Testis (tissue), 2 donors: ENCODE results near the gene PATE3.

ENCODE experiments used
- POLR2A ChIP-seq: fragments of 450-650 bp; IDR thresholded peaks from one replicate; pipeline ENCODE4 v1.6.1; 2017; ENCODE audit warnings: antibody characterized with exemption, mild to moderate bottlenecking, moderate library complexity
- TF ChIP-seq, protein P1 (sequence below), 3 experiments: fragments of 450-650 bp in 2 of 3; fragments of 200-600 bp in 1 of 3; sonication (generic) in 1 of 3; IDR thresholded peaks; one replicate each; pipeline ENCODE4 v1.5.1; 2016 to 2019; ENCODE audit warnings: antibody characterized with exemption in 3 of 3, mild to moderate bottlenecking in 2 of 3, moderate library complexity in 1 of 3

DNA sequence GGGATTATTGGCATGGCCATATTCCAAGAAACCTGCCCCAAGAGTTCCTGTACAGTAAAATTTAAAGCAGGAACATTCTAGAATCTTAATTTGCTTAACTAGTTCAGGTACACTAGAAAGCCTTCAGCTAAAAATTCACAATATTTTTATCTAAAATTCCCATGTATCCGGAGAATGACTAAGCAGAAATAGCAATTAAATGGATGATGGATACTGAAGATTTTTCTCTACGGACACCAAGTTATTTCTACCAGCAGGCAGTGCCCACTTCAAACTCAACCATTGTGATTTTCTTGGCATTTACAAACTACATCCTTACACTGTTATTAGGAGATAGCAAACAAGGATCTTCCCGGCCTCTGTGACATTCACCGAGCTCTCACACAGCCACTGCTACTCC lies 2.9 kb downstream of the PATE3 start:
- TF ChIP-seq, protein P1, sequence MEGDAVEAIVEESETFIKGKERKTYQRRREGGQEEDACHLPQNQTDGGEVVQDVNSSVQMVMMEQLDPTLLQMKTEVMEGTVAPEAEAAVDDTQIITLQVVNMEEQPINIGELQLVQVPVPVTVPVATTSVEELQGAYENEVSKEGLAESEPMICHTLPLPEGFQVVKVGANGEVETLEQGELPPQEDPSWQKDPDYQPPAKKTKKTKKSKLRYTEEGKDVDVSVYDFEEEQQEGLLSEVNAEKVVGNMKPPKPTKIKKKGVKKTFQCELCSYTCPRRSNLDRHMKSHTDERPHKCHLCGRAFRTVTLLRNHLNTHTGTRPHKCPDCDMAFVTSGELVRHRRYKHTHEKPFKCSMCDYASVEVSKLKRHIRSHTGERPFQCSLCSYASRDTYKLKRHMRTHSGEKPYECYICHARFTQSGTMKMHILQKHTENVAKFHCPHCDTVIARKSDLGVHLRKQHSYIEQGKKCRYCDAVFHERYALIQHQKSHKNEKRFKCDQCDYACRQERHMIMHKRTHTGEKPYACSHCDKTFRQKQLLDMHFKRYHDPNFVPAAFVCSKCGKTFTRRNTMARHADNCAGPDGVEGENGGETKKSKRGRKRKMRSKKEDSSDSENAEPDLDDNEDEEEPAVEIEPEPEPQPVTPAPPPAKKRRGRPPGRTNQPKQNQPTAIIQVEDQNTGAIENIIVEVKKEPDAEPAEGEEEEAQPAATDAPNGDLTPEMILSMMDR (IDR thresholded peaks at IDR 0.05): no peak
- no peak for TF ChIP-seq POLR2A
